ENCODE results near the gene GPN2. TPM values are rescaled to one million over a fixed set of nuclear protein-coding genes. Genes with fewer than 3 reads are reported as not detected.
A peak's percentile ranks its signal among the peaks of the same experiment; 100 is the strongest.
"Not testable (repeated sequence)": the region's sequence is repeated elsewhere in the genome, so short reads cannot be mapped to it uniquely, and the experiment has no call there.

GPN2 gene
- total RNA-seq, 2 donors from 2014 or later: 12.9 to 15.3 TPM

GRCh38 chr1:26862781-26863684 is 27.1 kb downstream of the GPN2 start, which contains the start of gene SFN:
TSS of gene SFN (plus strand) at chr1:26863149. CDS start at chr1:26863213, 64 bp downstream.
- ATAC-seq (no peak), DNase-seq (peak; percentile 25)
- intact Hi-C loops (cut with DNase I): no loop called here

- intact Hi-C loops (cut with DNase I): no loop called here
- DNase-seq: no peak
- ATAC-seq: no peak
Measured at GRCh38 chr1:26861889-26862378, 28.1 kb downstream of the GPN2 start.

GRCh38 chr1:26861286-26861701 is 28.8 kb downstream of the GPN2 start:
- ATAC-seq (no peak), DNase-seq (no peak)
- intact Hi-C loops (cut with DNase I): no loop called here

- DNase-seq (no peak), ATAC-seq (no peak)
- intact Hi-C loops (cut with DNase I): no loop called here
Measured at GRCh38 chr1:26858891-26859640, 31.0 kb downstream of the GPN2 start.

GRCh38 chr1:26858160-26858559 is 31.9 kb downstream of the GPN2 start:
- DNase-seq: no peak
- intact Hi-C loops (cut with DNase I): no loop called here
- ATAC-seq: no peak

- intact Hi-C loops (cut with DNase I): no loop called here
- ATAC-seq (no peak), DNase-seq (no peak)
Measured at GRCh38 chr1:26857473-26858060, 32.5 kb downstream of the GPN2 start.

- no peak for ATAC-seq
- intact Hi-C loops (cut with DNase I): no loop called here
Measured at GRCh38 chr1:26856604-26857469, 33.2 kb downstream of the GPN2 start.

GRCh38 chr1:26856181-26856580 is 33.9 kb downstream of the GPN2 start:
- DNase-seq (no peak), ATAC-seq (no peak)
- intact Hi-C loops (cut with DNase I): no loop called here

More at GRCh38 chr1:26856604-26857469, 33.2 kb downstream of the GPN2 start:
- DNase-seq: no peak

GRCh38 chr1:26855636-26856035 is 34.4 kb downstream of the GPN2 start:
- DNase-seq (no peak), ATAC-seq (no peak)
- intact Hi-C loops (cut with DNase I): no loop called here

- ATAC-seq: no peak
- intact Hi-C loops (cut with DNase I): no loop called here
- no peak for DNase-seq
Measured at GRCh38 chr1:26854906-26855305, 35.2 kb downstream of the GPN2 start.

GRCh38 chr1:26853600-26853999 is 36.5 kb downstream of the GPN2 start:
- intact Hi-C loops (cut with DNase I): loop anchor here in 1 of 2 donors (2.0 kb wide), 1 partner anchor 25 kb away; no protein-coding TSS in a partner anchor
- ATAC-seq: no peak

GRCh38 chr1:26853156-26853555 is 36.9 kb downstream of the GPN2 start:
- intact Hi-C loops (cut with DNase I): loop anchor here in 1 of 2 donors (2.0 kb wide), 1 partner anchor 26 kb away; no protein-coding TSS in a partner anchor

More at GRCh38 chr1:26853600-26853999, 36.5 kb downstream of the GPN2 start:
- no peak for DNase-seq

GRCh38 chr1:26852701-26853100 is 37.4 kb downstream of the GPN2 start:
- no peak for ATAC-seq
- no peak for DNase-seq
- intact Hi-C loops (cut with DNase I): loop anchor here in 1 of 2 donors (2.0 kb wide), 1 partner anchor 26 kb away; no protein-coding TSS in a partner anchor

More at GRCh38 chr1:26853156-26853555, 36.9 kb downstream of the GPN2 start:
- ATAC-seq: peak; percentile 83 to 89
- DNase-seq: peak; percentile 90

GRCh38 chr1:26851106-26851684 is 38.9 kb downstream of the GPN2 start:
- no peak for DNase-seq
- no peak for ATAC-seq
- intact Hi-C loops (cut with DNase I): no loop called here

- no peak for DNase-seq
- peak in 1 of 2 donors; percentile 62 for ATAC-seq
- intact Hi-C loops (cut with DNase I): no loop called here
Measured at GRCh38 chr1:26848941-26849774, 40.9 kb downstream of the GPN2 start.

GRCh38 chr1:26848499-26848898 is 41.6 kb downstream of the GPN2 start:
- ATAC-seq: no peak
- DNase-seq: no peak
- intact Hi-C loops (cut with DNase I): no loop called here

GRCh38 chr1:26847826-26848225 is 42.3 kb downstream of the GPN2 start:
- intact Hi-C loops (cut with DNase I); ATAC-seq; DNase-seq: not testable (repeated sequence)

All from left cardiac atrium (tissue), 4 donors.